Measurements from ENCODE around the gene LSAMP.

DNA sequence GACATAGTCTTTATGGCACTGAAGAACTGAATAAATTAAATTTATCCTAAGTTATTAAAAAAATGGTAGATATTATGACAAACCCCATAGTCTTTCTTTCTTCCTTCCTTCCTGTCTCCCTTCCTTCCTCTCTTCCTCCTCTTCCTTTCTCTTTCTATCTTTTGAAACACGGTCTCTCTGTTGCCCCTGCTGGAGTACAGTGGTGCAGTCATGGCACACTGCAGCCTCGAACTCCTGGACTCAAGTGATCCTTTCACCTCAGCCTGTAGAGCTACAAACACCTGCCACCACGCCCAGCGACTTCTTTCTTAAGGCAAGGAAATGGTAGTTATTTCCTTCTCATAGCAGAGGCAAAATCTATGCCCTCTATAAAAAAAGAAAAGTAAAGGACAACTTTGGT is 467.4 kb downstream of the LSAMP start:
- TF ChIP-seq, protein P1, sequence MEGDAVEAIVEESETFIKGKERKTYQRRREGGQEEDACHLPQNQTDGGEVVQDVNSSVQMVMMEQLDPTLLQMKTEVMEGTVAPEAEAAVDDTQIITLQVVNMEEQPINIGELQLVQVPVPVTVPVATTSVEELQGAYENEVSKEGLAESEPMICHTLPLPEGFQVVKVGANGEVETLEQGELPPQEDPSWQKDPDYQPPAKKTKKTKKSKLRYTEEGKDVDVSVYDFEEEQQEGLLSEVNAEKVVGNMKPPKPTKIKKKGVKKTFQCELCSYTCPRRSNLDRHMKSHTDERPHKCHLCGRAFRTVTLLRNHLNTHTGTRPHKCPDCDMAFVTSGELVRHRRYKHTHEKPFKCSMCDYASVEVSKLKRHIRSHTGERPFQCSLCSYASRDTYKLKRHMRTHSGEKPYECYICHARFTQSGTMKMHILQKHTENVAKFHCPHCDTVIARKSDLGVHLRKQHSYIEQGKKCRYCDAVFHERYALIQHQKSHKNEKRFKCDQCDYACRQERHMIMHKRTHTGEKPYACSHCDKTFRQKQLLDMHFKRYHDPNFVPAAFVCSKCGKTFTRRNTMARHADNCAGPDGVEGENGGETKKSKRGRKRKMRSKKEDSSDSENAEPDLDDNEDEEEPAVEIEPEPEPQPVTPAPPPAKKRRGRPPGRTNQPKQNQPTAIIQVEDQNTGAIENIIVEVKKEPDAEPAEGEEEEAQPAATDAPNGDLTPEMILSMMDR (conservative IDR thresholded peaks at IDR 0.05; ENCODE audit: low read depth, low read length), result no peak
- no peak for TF ChIP-seq EZH2 (IDR thresholded peaks at IDR 0.05; ENCODE audit: low read length, unreplicated experiment)

Data from PC-3 (cell line).